Urinary bladder (tissue), 4 donors: Measurements from ENCODE around the gene PHRF1. TPM values are rescaled to one million over a fixed set of nuclear protein-coding genes. Genes with fewer than 3 reads are reported as not detected.

Source experiments
- DNase-seq: peaks from one replicate; pipeline ENCODE4 v3.0.0-alpha.2; 2015; ENCODE audit errors: extremely low spot score
- H3K27ac ChIP-seq: one replicate; pipeline ENCODE4 v1.5.1; 2013; ENCODE audit warnings: low read depth, mild to moderate bottlenecking, moderate library complexity
- H3K36me3 ChIP-seq: one replicate; pipeline ENCODE4 v1.6.1; 2013; ENCODE audit warnings: mild to moderate bottlenecking, moderate library complexity; ENCODE audit not compliant: insufficient read depth
- H3K4me1 ChIP-seq: one replicate; pipeline ENCODE4 v1.6.1; 2013; ENCODE audit warnings: mild to moderate bottlenecking, moderate library complexity; ENCODE audit not compliant: insufficient read depth
- H3K4me3 ChIP-seq: one replicate; pipeline ENCODE4 v1.5.1; 2013; ENCODE audit warnings: low read depth, low read length
- WGBS: extraction: QIAGEN DNeasy Blood & Tissue Kit; methylation state at CpG from one replicate; pipeline ENCODE4 v1.1.7; 2013; 5-methylcytosine and 5-hydroxymethylcytosine counted together
- polyA plus RNA-seq: library from polyadenylated mRNA; stranded (reverse); fragments of 200-250 nt; gene quantifications from one replicate; pipeline ENCODE4 v1.2.3, GENCODE V29; 2013
- total RNA-seq: library from RNA; depleted of rRNA; stranded (reverse); fragments of >200 nt; gene quantifications from one replicate; pipeline ENCODE4 v1.2.3, GENCODE V29; 2014
- donor health status: healthy with polysubstance abuse.
- donor health status: healthy.

PHRF1 gene
- total and polyA plus RNA-seq, 2 donors = 16.5 to 21.1 TPM

- WGBS = 94% methylated on average over 23 of the region's 23 CpGs
- Histone ChIP-seq H3K4me1 (no peaks in the 10 kb centered on the region), H3K36me3 (peaks cover 3% of the 10 kb centered on the region)
Measured at GRCh38 chr11:601573-602245, 25.4 kb downstream of the PHRF1 start.

GRCh38 chr11:603154-603553 is 26.9 kb downstream of the PHRF1 start:
- no peak for DNase-seq
- Histone ChIP-seq H3K4me3 (no peak overlapping the region), H3K4me1 (no peaks in the 10 kb centered on the region), H3K27ac (no peak overlapping the region), H3K36me3 (peaks cover 4% of the 10 kb centered on the region)
- WGBS = 91% methylated on average over 13 of the region's 13 CpGs

More at GRCh38 chr11:601573-602245, 25.4 kb downstream of the PHRF1 start:
- no peak overlapping the region for H3K4me3 ChIP-seq
- no peak for DNase-seq
- H3K27ac ChIP-seq = no peak overlapping the region

- no peak for DNase-seq
- Histone ChIP-seq H3K27ac (no peak overlapping the region), H3K4me3 (no peak overlapping the region), H3K4me1 (no peaks in the 10 kb centered on the region), H3K36me3 (peaks cover 3% of the 10 kb centered on the region)
- WGBS = 94% methylated on average over 33 of the region's 33 CpGs
Measured at GRCh38 chr11:605286-606129, 29.2 kb downstream of the PHRF1 start.

GRCh38 chr11:606245-606644 is 30.0 kb downstream of the PHRF1 start:
- 73% methylated on average over 19 of the region's 19 CpGs for WGBS
- Histone ChIP-seq H3K27ac (no peak overlapping the region), H3K36me3 (peaks cover 3% of the 10 kb centered on the region), H3K4me1 (no peaks in the 10 kb centered on the region), H3K4me3 (no peak overlapping the region)
- DNase-seq = no peak

- no peak overlapping the region for H3K27ac ChIP-seq
- no peak for DNase-seq
- H3K4me3 ChIP-seq = no peak overlapping the region
- peaks cover 3% of the 10 kb centered on the region for H3K36me3 ChIP-seq
- no peaks in the 10 kb centered on the region for H3K4me1 ChIP-seq
- 92% methylated on average over 35 of the region's 35 CpGs for WGBS
Measured at GRCh38 chr11:607020-607780, 30.9 kb downstream of the PHRF1 start.

- no peak for DNase-seq
- H3K36me3 ChIP-seq = peaks cover 5% of the 10 kb centered on the region
- 91% methylated on average over 45 of the region's 45 CpGs for WGBS
Measured at GRCh38 chr11:607971-608659, 31.8 kb downstream of the PHRF1 start.

GRCh38 chr11:608791-609251 is 32.6 kb downstream of the PHRF1 start:
- DNase-seq = no peak
- Histone ChIP-seq H3K4me1 (no peaks in the 10 kb centered on the region), H3K36me3 (peaks cover 5% of the 10 kb centered on the region), H3K27ac (no peak overlapping the region), H3K4me3 (no peak overlapping the region)
- WGBS = 86% methylated on average over 28 of the region's 28 CpGs

More at GRCh38 chr11:607971-608659, 31.8 kb downstream of the PHRF1 start:
- H3K4me1 ChIP-seq = no peaks in the 10 kb centered on the region
- H3K27ac ChIP-seq = no peak overlapping the region
- H3K4me3 ChIP-seq = no peak overlapping the region

- no peak overlapping the region for H3K4me3 ChIP-seq
- DNase-seq = no peak
- H3K27ac ChIP-seq = no peak overlapping the region
- H3K4me1 ChIP-seq = no peaks in the 10 kb centered on the region
- 91% methylated on average over 28 of the region's 28 CpGs for WGBS
- H3K36me3 ChIP-seq = peaks cover 5% of the 10 kb centered on the region
Measured at GRCh38 chr11:609341-609811, 33.1 kb downstream of the PHRF1 start.

- 93% methylated on average over 18 of the region's 18 CpGs for WGBS
- Histone ChIP-seq H3K4me1 (no peaks in the 10 kb centered on the region), H3K36me3 (peaks cover 5% of the 10 kb centered on the region), H3K27ac (no peak overlapping the region), H3K4me3 (no peak overlapping the region)
- DNase-seq = no peak
Measured at GRCh38 chr11:610146-610801, 34.0 kb downstream of the PHRF1 start.

- Histone ChIP-seq H3K27ac (no peak overlapping the region), H3K4me1 (no peaks in the 10 kb centered on the region), H3K36me3 (peaks cover 5% of the 10 kb centered on the region), H3K4me3 (no peak overlapping the region)
- no peak for DNase-seq
- 88% methylated on average over 49 of the region's 49 CpGs for WGBS
Measured at GRCh38 chr11:611001-611996, 35.0 kb downstream of the PHRF1 start.

GRCh38 chr11:612201-612960 is 36.1 kb downstream of the PHRF1 start:
- Histone ChIP-seq H3K4me3 (no peak overlapping the region), H3K4me1 (no peaks in the 10 kb centered on the region), H3K27ac (no peak overlapping the region), H3K36me3 (peaks cover 3% of the 10 kb centered on the region)
- no peak for DNase-seq
- WGBS = 71% methylated on average over 27 of the region's 27 CpGs
